ENCODE results near the gene TSGA10. TPM values are rescaled to one million over a fixed set of nuclear protein-coding genes. Genes with fewer than 3 reads are reported as not detected.

The TSGA10 gene
- total RNA-seq, 2 experiments from 2014 or later, result 3.8 to 10.8 TPM

DNA sequence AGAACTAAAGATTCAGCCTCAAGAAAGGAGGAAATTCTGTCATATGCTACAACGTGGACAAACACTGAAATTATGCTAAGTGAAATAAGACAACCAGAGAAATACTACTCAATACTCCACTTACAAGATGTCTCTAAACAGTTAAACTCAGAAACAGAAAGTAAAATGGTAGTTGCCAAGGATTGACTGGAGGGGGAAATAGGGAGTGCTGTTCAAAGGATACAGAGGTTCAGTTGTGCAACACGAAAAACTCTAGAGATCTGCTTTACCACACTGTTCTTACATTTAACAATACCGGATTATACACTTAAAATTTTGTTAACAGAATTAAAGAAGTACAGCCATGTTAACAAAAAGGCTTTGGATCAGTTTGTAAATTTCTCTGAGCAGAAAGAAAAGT is 53.0 kb downstream of the TSGA10 start:
- CTCF ChIA-PET (ENCODE audit: unreplicated experiment), result no interaction called here
- intact Hi-C loops (cut with micrococcal nuclease; ENCODE audit: unreplicated experiment), result no loop called here
- Histone ChIP-seq H3K9me2 (ENCODE audit: insufficient read depth, low read length) (no peaks in the 10 kb centered on the region), H3K9me3 (ENCODE audit: low read length) (no peaks in the 10 kb centered on the region), H3K4me2 (ENCODE audit: low read length) (no peak overlapping the region), H3K79me2 (ENCODE audit: insufficient read depth, low read depth, low read length) (no peaks in the 10 kb centered on the region), H4K20me1 (ENCODE audit: insufficient read depth, low read length) (no peaks in the 10 kb centered on the region), H3K4me3 (ENCODE audit: low read depth, low read length, poor library complexity, severe bottlenecking) (no peak overlapping the region), H3K36me3 (ENCODE audit: insufficient read depth, low read length) (no peaks in the 10 kb centered on the region), H3K4me1 (ENCODE audit: insufficient read depth, low read length, poor library complexity, severe bottlenecking) (no peaks in the 10 kb centered on the region), H3K27ac (ENCODE audit: low read depth, low read length, poor library complexity, severe bottlenecking) (no peak overlapping the region), H2AFZ (ENCODE audit: low read length) (no peak overlapping the region)
- BruUV-seq (replicated peaks), result no TSS peak
- no peak for DNase-seq (ENCODE audit: low spot score)
- POLR2A ChIA-PET, result interaction anchor here (0.5 kb wide), 1 partner anchor 44 kb away, joined by 3 read pairs; no protein-coding TSS in a partner anchor
- TF ChIP-seq EZH2phosphoT487 (IDR thresholded peaks at IDR 0.05; ENCODE audit: borderline replicate concordance, low read depth, low read length), result no peak
- TF ChIP-seq, protein P1, sequence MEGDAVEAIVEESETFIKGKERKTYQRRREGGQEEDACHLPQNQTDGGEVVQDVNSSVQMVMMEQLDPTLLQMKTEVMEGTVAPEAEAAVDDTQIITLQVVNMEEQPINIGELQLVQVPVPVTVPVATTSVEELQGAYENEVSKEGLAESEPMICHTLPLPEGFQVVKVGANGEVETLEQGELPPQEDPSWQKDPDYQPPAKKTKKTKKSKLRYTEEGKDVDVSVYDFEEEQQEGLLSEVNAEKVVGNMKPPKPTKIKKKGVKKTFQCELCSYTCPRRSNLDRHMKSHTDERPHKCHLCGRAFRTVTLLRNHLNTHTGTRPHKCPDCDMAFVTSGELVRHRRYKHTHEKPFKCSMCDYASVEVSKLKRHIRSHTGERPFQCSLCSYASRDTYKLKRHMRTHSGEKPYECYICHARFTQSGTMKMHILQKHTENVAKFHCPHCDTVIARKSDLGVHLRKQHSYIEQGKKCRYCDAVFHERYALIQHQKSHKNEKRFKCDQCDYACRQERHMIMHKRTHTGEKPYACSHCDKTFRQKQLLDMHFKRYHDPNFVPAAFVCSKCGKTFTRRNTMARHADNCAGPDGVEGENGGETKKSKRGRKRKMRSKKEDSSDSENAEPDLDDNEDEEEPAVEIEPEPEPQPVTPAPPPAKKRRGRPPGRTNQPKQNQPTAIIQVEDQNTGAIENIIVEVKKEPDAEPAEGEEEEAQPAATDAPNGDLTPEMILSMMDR (conservative IDR thresholded peaks at IDR 0.05; ENCODE audit: low read length), result no peak

DNA sequence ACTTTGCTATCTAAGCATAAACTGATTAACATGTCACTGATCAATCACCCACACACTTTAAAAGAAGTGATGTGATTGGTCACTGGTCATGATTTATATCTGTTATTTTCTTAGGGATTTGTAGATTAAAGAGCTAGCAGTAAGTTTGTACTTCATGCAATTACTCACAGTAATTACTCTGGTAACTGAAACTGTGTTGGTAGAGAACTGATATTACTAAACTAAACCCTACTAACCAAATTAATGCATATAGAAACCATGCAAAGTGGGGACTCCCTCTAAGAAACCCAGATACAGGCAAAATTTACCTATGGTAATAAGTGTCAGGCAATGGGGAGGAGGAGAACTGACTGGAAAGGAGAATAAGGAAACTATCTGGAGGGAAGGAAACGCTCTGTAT is 58.0 kb downstream of the TSGA10 start:
- Histone ChIP-seq H3K4me2 (ENCODE audit: low read length) (no peak overlapping the region), H3K9me3 (ENCODE audit: low read length) (no peaks in the 10 kb centered on the region), H3K4me1 (ENCODE audit: insufficient read depth, low read length, poor library complexity, severe bottlenecking) (no peaks in the 10 kb centered on the region), H3K4me3 (ENCODE audit: low read depth, low read length, poor library complexity, severe bottlenecking) (no peak overlapping the region), H3K27ac (ENCODE audit: low read depth, low read length, poor library complexity, severe bottlenecking) (no peak overlapping the region), H3K79me2 (ENCODE audit: insufficient read depth, low read depth, low read length) (no peaks in the 10 kb centered on the region), H3K36me3 (ENCODE audit: insufficient read depth, low read length) (no peaks in the 10 kb centered on the region), H4K20me1 (ENCODE audit: insufficient read depth, low read length) (no peaks in the 10 kb centered on the region), H2AFZ (ENCODE audit: low read length) (no peak overlapping the region), H3K9me2 (ENCODE audit: insufficient read depth, low read length) (no peaks in the 10 kb centered on the region)
- intact Hi-C loops (cut with micrococcal nuclease; ENCODE audit: unreplicated experiment), result no loop called here
- ChIA-PET POLR2A (no interaction called here), CTCF (ENCODE audit: unreplicated experiment) (no interaction called here)
- no TSS peak for BruUV-seq (replicated peaks)
- TF ChIP-seq EZH2phosphoT487 (IDR thresholded peaks at IDR 0.05; ENCODE audit: borderline replicate concordance, low read depth, low read length), result no peak
- TF ChIP-seq, protein P1 (conservative IDR thresholded peaks at IDR 0.05; ENCODE audit: low read length), result no peak
- DNase-seq (ENCODE audit: low spot score), result no peak

DNA sequence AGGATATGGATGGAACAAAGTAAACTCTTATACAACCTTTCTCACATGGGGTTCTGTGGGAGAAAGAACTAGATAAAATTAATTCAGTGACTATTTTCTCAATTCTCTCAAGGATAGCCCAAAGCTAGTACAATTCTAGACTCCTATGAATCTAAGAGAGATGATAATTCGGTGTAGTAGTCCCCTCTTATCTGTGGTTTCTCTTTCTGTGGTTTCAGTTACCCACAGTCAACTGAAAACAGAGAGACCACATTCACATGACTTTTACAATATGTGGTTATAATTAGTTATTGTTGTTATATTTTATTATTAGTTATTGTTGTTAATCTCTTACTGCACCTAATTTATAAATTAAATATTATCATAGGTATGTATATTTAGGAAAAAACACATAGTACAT is 66.7 kb downstream of the TSGA10 start:
- Histone ChIP-seq H4K20me1 (ENCODE audit: insufficient read depth, low read length) (0 out of 2 replicates have a peak, but pooled peaks cover 3% of the 10 kb centered on the region), H3K4me3 (ENCODE audit: low read depth, low read length, poor library complexity, severe bottlenecking) (no peak overlapping the region), H3K9me3 (ENCODE audit: low read length) (no peaks in the 10 kb centered on the region), H3K9me2 (ENCODE audit: insufficient read depth, low read length) (no peaks in the 10 kb centered on the region), H2AFZ (ENCODE audit: low read length) (no peak overlapping the region), H3K27ac (ENCODE audit: low read depth, low read length, poor library complexity, severe bottlenecking) (no peak overlapping the region), H3K4me1 (ENCODE audit: insufficient read depth, low read length, poor library complexity, severe bottlenecking) (no peaks in the 10 kb centered on the region), H3K4me2 (ENCODE audit: low read length) (no peak overlapping the region), H3K79me2 (ENCODE audit: insufficient read depth, low read depth, low read length) (no peaks in the 10 kb centered on the region), H3K36me3 (ENCODE audit: insufficient read depth, low read length) (no peaks in the 10 kb centered on the region)
- BruUV-seq (replicated peaks), result no TSS peak
- TF ChIP-seq EZH2phosphoT487 (IDR thresholded peaks at IDR 0.05; ENCODE audit: borderline replicate concordance, low read depth, low read length), result no peak
- TF ChIP-seq, protein P1 (conservative IDR thresholded peaks at IDR 0.05; ENCODE audit: low read length), result no peak
- ChIA-PET POLR2A (interaction anchor here (0.6 kb wide), 1 partner anchor 643 kb away, joined by 3 read pairs; no protein-coding TSS in a partner anchor), CTCF (ENCODE audit: unreplicated experiment) (no interaction called here)
- no peak for DNase-seq (ENCODE audit: low spot score)
- intact Hi-C loops (cut with micrococcal nuclease; ENCODE audit: unreplicated experiment), result loop anchor here (10.0 kb wide), 1 partner anchor 407 kb away; the partner anchor contains the start of gene REV1

Data from OCI-LY7 (cell line).